ENCODE results near the gene SURF4. TPM values are rescaled to one million over a fixed set of nuclear protein-coding genes. Genes with fewer than 3 reads are reported as not detected.

The SURF4 gene
- total and polyA plus RNA-seq, 2 of the 13 experiments (the other 11 are each of a cell fraction or from before 2014, with no cell fraction given), result 220 to 265 TPM

- in situ Hi-C loops (cut with HindIII; ENCODE audit: extremely low pct_ligation_motif_present, low pct_unique_long_range_greater_than_20kb) (no loop called here), intact Hi-C loops (cut with micrococcal nuclease; ENCODE audit: unreplicated experiment) (no loop called here)
- Histone ChIP-seq H3K79me2 (ENCODE audit: insufficient read depth, low read length) (peaks cover 32% of the 10 kb centered on the region), H3K9ac (ENCODE audit: insufficient read depth, low read depth, low read length) (no peak overlapping the region), H3K36me3 (replicated peaks in 1 of 2; ENCODE audit: control insufficient read depth in 1 of 2, insufficient read depth in 2 of 2, low read length in 2 of 2) (peaks cover 18 to 43% of the 10 kb centered on the region in 2 experiments), H4K20me1 (ENCODE audit: insufficient read depth, low read length) (peaks cover 19% of the 10 kb centered on the region), H3K4me3 (replicated peaks in 1 of 3; ENCODE audit: insufficient read depth in 1 of 3, low read depth in 2 of 3, low read length in 3 of 3) (no peak overlapping the region), H3K4me1 (ENCODE audit: insufficient read depth, low read length) (peaks cover 38% of the 10 kb centered on the region), H3K4me2 (ENCODE audit: low read depth, low read length) (no peak overlapping the region), H3K27ac (ENCODE audit: extremely low read length, insufficient read depth, low read length) (no peak overlapping the region), H3K9me3 (ENCODE audit: low read length) (no peaks in the 10 kb centered on the region), H2AFZ (ENCODE audit: low read length) (no peak overlapping the region), H3K27me3 (ENCODE audit: control insufficient read depth in 1 of 2, insufficient read depth in 2 of 2, low read length in 2 of 2) (no peaks in the 10 kb centered on the region; a peak in 1 of 5 replicates)
- 94% methylated on average over 12 of the region's 14 CpGs for WGBS (ENCODE audit: low lambda C conversion rate)
- FAIRE-seq (peak; percentile 81), DNase-seq (ENCODE audit: low spot score) (peak; percentile 74), ATAC-seq (peak; percentile 39)
- BruUV-seq (replicated peaks), result no TSS peak
- POLR2A ChIA-PET, result interaction anchor here (1.6 kb wide), 1 partner anchor 321 kb away, joined by 6 read pairs; the partner anchor contains the start of gene GTF3C5
- CTCF ChIA-PET (ENCODE audit: low intra/inter-chr PET ratio, low total read pairs), result no interaction called here
- peak; percentile 30; the same call in 1 of the 2 replicates for TF ChIP-seq ARID4A (CRISPR knock-in tag; IDR thresholded peaks at IDR 0.05; ENCODE audit: borderline replicate concordance)
- TF ChIP-seq ZNF318 (CRISPR knock-in tag; IDR thresholded peaks at IDR 0.05), result no peak
Observed at GRCh38 chr9:133351908-133352634, 23.8 kb downstream of the SURF4 start.
